ENCODE data around the gene ANKS6. TPM values are rescaled to one million over a fixed set of nuclear protein-coding genes. Genes with fewer than 3 reads are reported as not detected.

Gene ANKS6
- total and polyA plus RNA-seq, 2 of the 4 experiments (the other 2 are of a cell fraction) = 9.0 to 23.6 TPM

- DNase-seq = no peak
- Histone ChIP-seq H2AK5ac (ENCODE audit: low read depth, low read length) (no peak overlapping the region), H3K36me3 (ENCODE audit: control insufficient read depth, insufficient read depth, low read length) (peaks cover 2% of the 10 kb centered on the region; the same call in 1 of the 2 replicates), H3K4me2 (ENCODE audit: low read depth, low read length) (no peak overlapping the region), H3K9me3 (ENCODE audit: control insufficient read depth, insufficient read depth, low read length) (peaks cover 6% of the 10 kb centered on the region; the same call in 1 of the 2 replicates), H3K4me3 (ENCODE audit: insufficient read depth, low read depth, low read length) (no peak overlapping the region), H2BK15ac (ENCODE audit: low read depth, low read length) (no peak overlapping the region), H2AK9ac (replicated peaks; ENCODE audit: low read depth, low read length, poor library complexity) (no peak overlapping the region), H3K27ac (ENCODE audit: insufficient read depth, low read length) (no peak overlapping the region), H3K4ac (ENCODE audit: low read depth, low read length) (no peak overlapping the region), H3K9ac (ENCODE audit: low read depth, low read length) (no peak overlapping the region), H3K56ac (ENCODE audit: extremely low read depth, insufficient read depth, low read length) (no peak overlapping the region), H2BK5ac (ENCODE audit: low read depth, low read length, poor library complexity, severe bottlenecking) (no peak overlapping the region), H4K5ac (ENCODE audit: low read depth, low read length) (no peak overlapping the region), H4K20me1 (ENCODE audit: insufficient read depth, low read length) (no peaks in the 10 kb centered on the region), H2AFZ (replicated peaks; ENCODE audit: low read length, poor library complexity) (no peak overlapping the region), H3K27me3 (ENCODE audit: control insufficient read depth, insufficient read depth, low read length) (peaks cover 2% of the 10 kb centered on the region; the same call in 1 of the 2 replicates), H4K91ac (ENCODE audit: insufficient read depth, low read depth, low read length) (no peak overlapping the region), H3K4me1 (ENCODE audit: control insufficient read depth, insufficient read depth, low read length) (no peaks in the 10 kb centered on the region), H2BK120ac (ENCODE audit: low read depth, low read length) (no peak overlapping the region), H3K79me1 (ENCODE audit: low read depth in 1 of 2, low read length in 2 of 2) (no peaks in the 10 kb centered on the region), H4K8ac (ENCODE audit: low read depth in 2 of 2, low read length in 2 of 2) (no peak overlapping the region), H3K14ac (replicated peaks; ENCODE audit: low read depth, low read length) (no peak overlapping the region), H3K9me1 (ENCODE audit: insufficient read depth, low read length) (peaks cover 2% of the 10 kb centered on the region; the same call in 1 of the 2 replicates), H2BK20ac (ENCODE audit: low read depth, low read length) (no peak overlapping the region), H3K23ac (ENCODE audit: low read depth, low read length) (no peak overlapping the region), H3K18ac (ENCODE audit: low read depth, low read length) (no peak overlapping the region)
- CTCF ChIA-PET = no interaction called here
- no TSS peak for BruUV-seq (replicated peaks)
- POLR2A ChIA-PET (ENCODE audit: unreplicated experiment) = no interaction called here
- TF ChIP-seq ELK1 (IDR thresholded peaks at IDR 0.05; ENCODE audit: borderline replicate concordance, low read depth, low read length) (no peak), CTCF (conservative IDR thresholded peaks at IDR 0.05; ENCODE audit: low read depth, low read length) (no peak), POLR2A (IDR thresholded peaks at IDR 0.05; ENCODE audit: low read depth, low read length) (no peak), USF2 (IDR thresholded peaks at IDR 0.05; ENCODE audit: low read depth, low read length) (no peak), RCOR1 (IDR thresholded peaks at IDR 0.05; ENCODE audit: insufficient replicate concordance, low read length) (no peak), CHD1 (IDR thresholded peaks at IDR 0.05; ENCODE audit: low read depth, low read length) (no peak), MXI1 (IDR thresholded peaks at IDR 0.05; ENCODE audit: borderline replicate concordance, low read depth, low read length) (no peak), NFE2L2 (IDR thresholded peaks at IDR 0.05; ENCODE audit: low read depth, low read length) (no peak)
- dilution Hi-C loops (cut with HindIII; ENCODE audit: low sequenced_read_pairs, unreplicated experiment) = no loop called here
- in situ Hi-C loops (cut with MboI; ENCODE audit: low sequenced_read_pairs) = no loop called here
- ATAC-seq (ENCODE audit: low read depth) = no peak
- no CpG with 5 or more reads among the region's 6 CpGs for WGBS, 2 experiments (ENCODE audit: extremely low coverage in 2 of 2, insufficient read length in 1 of 2)
- intact Hi-C loops (cut with micrococcal nuclease) = no loop called here
Measured at GRCh38 chr9:98822661-98823060, 26.3 kb upstream of the ANKS6 start.

Data from IMR-90 (cell line).